HUES6 (cell line): ENCODE data around the gene ADAMTSL1.

Experiments
- H3K27ac ChIP-seq: 2 replicates; pipeline ENCODE4 v1.7.0; 2013; ENCODE audit warnings: low read depth, mild to moderate bottlenecking, low read length, inconsistent platforms
- H3K27me3 ChIP-seq: 2 replicates; pipeline ENCODE4 v1.6.1; 2013; ENCODE audit warnings: low read length; ENCODE audit not compliant: control insufficient read depth, insufficient read depth
- H3K36me3 ChIP-seq: 2 replicates; pipeline ENCODE4 v1.6.1; 2013; ENCODE audit warnings: low read length; ENCODE audit not compliant: control insufficient read depth, insufficient read depth
- H3K4me1 ChIP-seq: 2 replicates; pipeline ENCODE4 v1.6.1; 2013; ENCODE audit warnings: low read length; ENCODE audit not compliant: control insufficient read depth, insufficient read depth
- H3K4me3 ChIP-seq: 2 replicates; pipeline ENCODE4 v1.5.1; 2013; ENCODE audit warnings: low read depth, low read length
- H3K9ac ChIP-seq: one replicate; pipeline ENCODE4 v1.6.1; 2013; ENCODE audit warnings: mild to moderate bottlenecking, low read length
- H3K9me3 ChIP-seq: 2 replicates; pipeline ENCODE4 v1.6.1; 2013; ENCODE audit warnings: low read depth, low read length; ENCODE audit not compliant: control insufficient read depth, insufficient read depth

Gene ADAMTSL1

GRCh38 chr9:18847576-18848275, 373.8 kb downstream of the ADAMTSL1 start:
- no peaks in the 10 kb centered on the region for H3K36me3 ChIP-seq
- no peak overlapping the region for H3K9ac ChIP-seq
- H3K4me3 ChIP-seq: no peak overlapping the region

GRCh38 chr9:18848657-18849056, 374.7 kb downstream of the ADAMTSL1 start:
- peaks cover 8% of the 10 kb centered on the region for H3K9me3 ChIP-seq
- H3K9ac ChIP-seq: no peak overlapping the region
- no peaks in the 10 kb centered on the region for H3K27me3 ChIP-seq
- no peak overlapping the region for H3K4me3 ChIP-seq
- H3K36me3 ChIP-seq: no peaks in the 10 kb centered on the region
- no peaks in the 10 kb centered on the region for H3K4me1 ChIP-seq
- no peak overlapping the region for H3K27ac ChIP-seq

More at GRCh38 chr9:18847576-18848275, 373.8 kb downstream of the ADAMTSL1 start:
- Histone ChIP-seq H3K27me3 (no peaks in the 10 kb centered on the region), H3K4me1 (no peaks in the 10 kb centered on the region), H3K27ac (no peak overlapping the region), H3K9me3 (peaks cover 8% of the 10 kb centered on the region)

- no peaks in the 10 kb centered on the region for H3K4me1 ChIP-seq
- H3K9me3 ChIP-seq: peaks cover 8% of the 10 kb centered on the region
- H3K27ac ChIP-seq: no peak overlapping the region
- no peaks in the 10 kb centered on the region for H3K36me3 ChIP-seq
- no peaks in the 10 kb centered on the region for H3K27me3 ChIP-seq
- no peak overlapping the region for H3K9ac ChIP-seq
- no peak overlapping the region for H3K4me3 ChIP-seq
These were observed 375.3 kb downstream of the ADAMTSL1 start for GRCh38 chr9:18849270-18849669.

GRCh38 chr9:18849890-18850677, 376.1 kb downstream of the ADAMTSL1 start:
- no peak overlapping the region for H3K27ac ChIP-seq
- H3K4me1 ChIP-seq: no peaks in the 10 kb centered on the region
- H3K36me3 ChIP-seq: no peaks in the 10 kb centered on the region
- H3K27me3 ChIP-seq: no peaks in the 10 kb centered on the region
- H3K4me3 ChIP-seq: no peak overlapping the region
- H3K9me3 ChIP-seq: peaks cover 6% of the 10 kb centered on the region
- no peak overlapping the region for H3K9ac ChIP-seq

- Histone ChIP-seq H3K9ac (no peak overlapping the region), H3K27me3 (no peaks in the 10 kb centered on the region), H3K27ac (no peak overlapping the region), H3K4me3 (no peak overlapping the region), H3K9me3 (no peaks in the 10 kb centered on the region), H3K36me3 (no peaks in the 10 kb centered on the region), H3K4me1 (no peaks in the 10 kb centered on the region)
These were observed 377.3 kb downstream of the ADAMTSL1 start for GRCh38 chr9:18851069-18851795.

- Histone ChIP-seq H3K4me3 (no peak overlapping the region), H3K9ac (no peak overlapping the region), H3K9me3 (no peaks in the 10 kb centered on the region), H3K27me3 (no peaks in the 10 kb centered on the region), H3K4me1 (no peaks in the 10 kb centered on the region), H3K27ac (no peak overlapping the region), H3K36me3 (no peaks in the 10 kb centered on the region)
These were observed 381.7 kb downstream of the ADAMTSL1 start for GRCh38 chr9:18855656-18856055.

GRCh38 chr9:18857334-18857733, 383.4 kb downstream of the ADAMTSL1 start:
- H3K9ac ChIP-seq: no peak overlapping the region
- H3K27me3 ChIP-seq: no peaks in the 10 kb centered on the region
- no peaks in the 10 kb centered on the region for H3K9me3 ChIP-seq
- peaks cover 8% of the 10 kb centered on the region for H3K4me1 ChIP-seq
- H3K36me3 ChIP-seq: no peaks in the 10 kb centered on the region
- no peak overlapping the region for H3K27ac ChIP-seq
- H3K4me3 ChIP-seq: no peak overlapping the region

GRCh38 chr9:18857769-18858168, 383.8 kb downstream of the ADAMTSL1 start:
- Histone ChIP-seq H3K27ac (no peak overlapping the region), H3K9ac (no peak overlapping the region), H3K4me3 (no peak overlapping the region), H3K27me3 (no peaks in the 10 kb centered on the region), H3K9me3 (no peaks in the 10 kb centered on the region), H3K36me3 (no peaks in the 10 kb centered on the region), H3K4me1 (peaks cover 8% of the 10 kb centered on the region)

GRCh38 chr9:18861609-18862544, 387.9 kb downstream of the ADAMTSL1 start:
- peaks cover 8% of the 10 kb centered on the region for H3K4me1 ChIP-seq
- no peaks in the 10 kb centered on the region for H3K9me3 ChIP-seq
- no peak overlapping the region for H3K9ac ChIP-seq
- no peaks in the 10 kb centered on the region for H3K27me3 ChIP-seq
- H3K36me3 ChIP-seq: no peaks in the 10 kb centered on the region
- no peak overlapping the region for H3K4me3 ChIP-seq
- H3K27ac ChIP-seq: no peak overlapping the region

GRCh38 chr9:18863791-18864190, 389.8 kb downstream of the ADAMTSL1 start:
- Histone ChIP-seq H3K9ac (no peak overlapping the region), H3K4me3 (no peak overlapping the region), H3K4me1 (peaks cover 8% of the 10 kb centered on the region), H3K9me3 (no peaks in the 10 kb centered on the region), H3K36me3 (no peaks in the 10 kb centered on the region), H3K27ac (no peak overlapping the region), H3K27me3 (no peaks in the 10 kb centered on the region)
